ENCODE data around the gene PSMC6. TPM values are rescaled to one million over a fixed set of nuclear protein-coding genes. Genes with fewer than 3 reads are reported as not detected.

The PSMC6 gene
- total RNA-seq, 4 donors from 2014 or later: 44.7 to 81.8 (median 68.3) TPM

- 23 to 29% methylated on average over 2 of the region's 2 CpGs for WGBS, 2 donors
- H3K27ac ChIP-seq: no peak overlapping the region
- no peak for DNase-seq (ENCODE audit: low spot score in 2 of 2)
- H3K4me3 ChIP-seq: no peak overlapping the region
- no peaks in the 10 kb centered on the region for H3K27me3 ChIP-seq
- TF ChIP-seq POLR2A (IDR thresholded peaks at IDR 0.05) (no peak), CTCF (IDR thresholded peaks at IDR 0.05) (no peak), EP300 (IDR thresholded peaks at IDR 0.05) (no peak)
- no peaks in the 10 kb centered on the region for H3K36me3 ChIP-seq
- H3K4me1 ChIP-seq: peaks cover 0 to 6% (median 2%) of the 10 kb centered on the region in 4 donors
- H3K9me3 ChIP-seq: no peaks in the 10 kb centered on the region
These were observed 6.3 kb upstream of the PSMC6 start for GRCh38 chr14:52700701-52701172.

- 72 to 73% methylated on average over 3 of the region's 3 CpGs for WGBS, 2 donors
- Histone ChIP-seq H3K4me1 (peaks cover 0 to 4% (median 1%) of the 10 kb centered on the region in 4 donors), H3K4me3 (no peak overlapping the region), H3K36me3 (no peaks in the 10 kb centered on the region), H3K27me3 (no peaks in the 10 kb centered on the region), H3K27ac (no peak overlapping the region), H3K9me3 (no peaks in the 10 kb centered on the region)
- DNase-seq (ENCODE audit: low spot score in 2 of 2): no peak
- TF ChIP-seq EP300 (IDR thresholded peaks at IDR 0.05) (no peak), CTCF (IDR thresholded peaks at IDR 0.05) (no peak), POLR2A (IDR thresholded peaks at IDR 0.05) (no peak)
These were observed 5.8 kb upstream of the PSMC6 start for GRCh38 chr14:52701223-52701622.

GRCh38 chr14:52703225-52703624 is 3.8 kb upstream of the PSMC6 start:
- Histone ChIP-seq H3K4me1 (peaks cover 0 to 13% (median 7%) of the 10 kb centered on the region in 4 donors), H3K4me3 (no peak overlapping the region), H3K36me3 (no peaks in the 10 kb centered on the region), H3K27ac (no peak overlapping the region), H3K27me3 (no peaks in the 10 kb centered on the region), H3K9me3 (no peaks in the 10 kb centered on the region)
- WGBS, 2 donors: 78 to 85% methylated on average over 3 of the region's 3 CpGs
- TF ChIP-seq EP300 (IDR thresholded peaks at IDR 0.05) (no peak), POLR2A (IDR thresholded peaks at IDR 0.05) (no peak), CTCF (IDR thresholded peaks at IDR 0.05) (no peak)
- DNase-seq (ENCODE audit: low spot score in 2 of 2): no peak

- Histone ChIP-seq H3K4me1 (peaks cover 0 to 18% (median 11%) of the 10 kb centered on the region in 4 donors), H3K36me3 (peaks cover 0 to 3% (median 0%) of the 10 kb centered on the region in 3 donors), H3K9me3 (no peaks in the 10 kb centered on the region), H3K4me3 (no peak overlapping the region), H3K27me3 (no peaks in the 10 kb centered on the region), H3K27ac (no peak overlapping the region)
- DNase-seq (ENCODE audit: low spot score in 2 of 2): no peak
- WGBS, 2 donors: 87 to 99% methylated on average over 2 of the region's 2 CpGs
- no peak for TF ChIP-seq CTCF (IDR thresholded peaks at IDR 0.05)
- TF ChIP-seq POLR2A (IDR thresholded peaks at IDR 0.05): no peak
- TF ChIP-seq EP300 (IDR thresholded peaks at IDR 0.05): no peak
These were observed 3.3 kb upstream of the PSMC6 start for GRCh38 chr14:52703664-52704063.

GRCh38 chr14:52706286-52706685 is 714 bp upstream of the PSMC6 start:
- H3K9me3 ChIP-seq: no peaks in the 10 kb centered on the region

More at GRCh38 chr14:52706286-52706685, 714 bp upstream of the PSMC6 start:
- H3K27ac ChIP-seq: peak overlapping the region; percentile 83 to 91 (median 87)
- TF ChIP-seq CTCF (IDR thresholded peaks at IDR 0.05) (no peak), EP300 (IDR thresholded peaks at IDR 0.05) (no peak), POLR2A (IDR thresholded peaks at IDR 0.05) (no peak)
- WGBS, 2 donors: 93 to 94% methylated on average over 5 of the region's 5 CpGs
- DNase-seq (ENCODE audit: low spot score in 2 of 2): no peak
- H3K4me1 ChIP-seq: peaks cover 0 to 38% (median 13%) of the 10 kb centered on the region in 4 donors
- peak overlapping the region; percentile 56 to 88 (median 69) for H3K4me3 ChIP-seq
- H3K36me3 ChIP-seq: peaks cover 0 to 29% (median 0%) of the 10 kb centered on the region in 3 donors
- H3K27me3 ChIP-seq: no peaks in the 10 kb centered on the region

All from tibial nerve (tissue), 4 donors.